Loucy (cell line): ENCODE results near the gene CCDC91.

Experiments used
- EZH2phosphoT487 ChIP-seq: fragments of 200-600 bp; IDR thresholded peaks from 2 replicates; pipeline ENCODE4 v1.6.1; 2018; ENCODE audit warnings: antibody characterized with exemption, mild to moderate bottlenecking, moderate library complexity, borderline replicate concordance
- TF ChIP-seq, protein P1 (sequence below): fragments of 200-600 bp; sonication (generic); conservative IDR thresholded peaks from 2 replicates; pipeline ENCODE4 v1.5.1; 2014; ENCODE audit warnings: mild to moderate bottlenecking, antibody characterized with exemption, low read length

DNA sequence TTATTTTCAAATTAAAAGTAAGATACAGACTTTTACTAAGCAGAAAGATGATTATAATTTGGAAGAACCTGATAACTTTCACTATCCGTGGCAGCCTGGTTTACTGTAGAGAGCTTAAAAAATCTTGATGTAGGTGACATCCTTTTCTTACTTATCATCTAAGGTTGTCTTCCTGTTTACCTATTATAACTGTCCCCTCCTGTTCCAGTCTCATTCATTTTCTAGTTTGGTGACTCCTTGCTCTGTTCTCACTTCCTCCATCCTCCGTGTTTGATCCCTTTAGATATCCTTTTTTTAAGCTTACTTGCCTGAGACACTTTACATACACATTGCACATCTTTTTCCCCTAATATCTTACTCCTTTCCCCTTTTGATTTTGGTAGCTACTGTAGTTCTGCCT, 27.5 kb downstream of the CCDC91 start:
- TF ChIP-seq, protein P1, sequence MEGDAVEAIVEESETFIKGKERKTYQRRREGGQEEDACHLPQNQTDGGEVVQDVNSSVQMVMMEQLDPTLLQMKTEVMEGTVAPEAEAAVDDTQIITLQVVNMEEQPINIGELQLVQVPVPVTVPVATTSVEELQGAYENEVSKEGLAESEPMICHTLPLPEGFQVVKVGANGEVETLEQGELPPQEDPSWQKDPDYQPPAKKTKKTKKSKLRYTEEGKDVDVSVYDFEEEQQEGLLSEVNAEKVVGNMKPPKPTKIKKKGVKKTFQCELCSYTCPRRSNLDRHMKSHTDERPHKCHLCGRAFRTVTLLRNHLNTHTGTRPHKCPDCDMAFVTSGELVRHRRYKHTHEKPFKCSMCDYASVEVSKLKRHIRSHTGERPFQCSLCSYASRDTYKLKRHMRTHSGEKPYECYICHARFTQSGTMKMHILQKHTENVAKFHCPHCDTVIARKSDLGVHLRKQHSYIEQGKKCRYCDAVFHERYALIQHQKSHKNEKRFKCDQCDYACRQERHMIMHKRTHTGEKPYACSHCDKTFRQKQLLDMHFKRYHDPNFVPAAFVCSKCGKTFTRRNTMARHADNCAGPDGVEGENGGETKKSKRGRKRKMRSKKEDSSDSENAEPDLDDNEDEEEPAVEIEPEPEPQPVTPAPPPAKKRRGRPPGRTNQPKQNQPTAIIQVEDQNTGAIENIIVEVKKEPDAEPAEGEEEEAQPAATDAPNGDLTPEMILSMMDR: no peak
- no peak for TF ChIP-seq EZH2phosphoT487
